A549 (cell line): ENCODE results near the gene MAGI1. TPM values are rescaled to one million over a fixed set of nuclear protein-coding genes. Genes with fewer than 3 reads are reported as not detected.

Source experiments
- ATAC-seq, 2 experiments: fragments of 200-7000 bp in 1 of 2; fragments of >200 bp in 1 of 2; cut with Nextera tagmentation in 1 of 2; cut with Tn5 transposase in 1 of 2; 3 replicates each; pipeline versions ENCODE4 v1.8.0 to v1.9.1; 2018 to 2020; ENCODE audit warnings: mild to moderate bottlenecking in 1 of 2, moderate library complexity in 1 of 2
- CTCF ChIA-PET: fragments of 300-600 bp; sonication (Branson Sonifier 250); formaldehyde crosslinking; extraction: SDS; loops from one replicate; lab custom pipeline; 2021; ENCODE audit warnings: antibody characterized with exemption, inconsistent platforms; lab: Yijun Ruan, JAX
- POLR2A ChIA-PET: fragments of 350-600 bp; formaldehyde crosslinking; extraction: SDS; loops from one replicate; lab custom pipeline; 2021; ENCODE audit warnings: antibody characterized with exemption, inconsistent platforms; lab: Yijun Ruan, JAX
- DNase-seq, 2 experiments: peaks; one replicate each; pipeline versions ENCODE4 v3.0.0 to v3.0.0-alpha.2; 2011 to 2016; ENCODE audit warnings: low read depth in 1 of 2, low spot score in 1 of 2
- FAIRE-seq: peaks from 2 replicates; lab custom pipeline; 2011; peaks lifted over from hg19 to GRCh38; lab: Jason Lieb, UNC
- H3K27ac ChIP-seq, 2 experiments: fragments of >200 bp; sonication (Bioruptor Twin); formaldehyde crosslinking; 3 replicates each; pipeline ENCODE4 v1.5.1; 2016 to 2017
- H3K4me1 ChIP-seq: fragments of >200 bp; sonication (Bioruptor Twin); formaldehyde crosslinking; 3 replicates; pipeline ENCODE4 v1.6.1; 2016
- H3K4me2 ChIP-seq: fragments of >200 bp; sonication (Bioruptor Twin); formaldehyde crosslinking; 3 replicates; pipeline ENCODE4 v1.6.1; 2016
- H3K4me3 ChIP-seq: fragments of >200 bp; sonication (Bioruptor Twin); formaldehyde crosslinking; 3 replicates; pipeline ENCODE4 v1.5.1; 2016
- H3K9me3 ChIP-seq: fragments of >200 bp; sonication (Bioruptor Twin); formaldehyde crosslinking; 3 replicates; pipeline ENCODE4 v1.6.1; 2016
- BHLHE40 ChIP-seq: IDR thresholded peaks from 2 replicates; pipeline ENCODE4 v1.6.1; 2012; ENCODE audit warnings: low read depth, low read length, inconsistent platforms
- CBX8 ChIP-seq: fragments of 200-600 bp; sonication (generic); IDR thresholded peaks from 2 replicates; pipeline ENCODE4 v1.6.1; 2016
- CEBPB ChIP-seq, 2 experiments: fragments of >200 bp in 1 of 2; sonication (Bioruptor Twin) in 1 of 2; formaldehyde crosslinking in 1 of 2; IDR thresholded peaks; 2 replicates each; pipeline ENCODE4 v1.6.1; 2012 to 2016
- CHD2 ChIP-seq: fragments of 150-350 bp; IDR thresholded peaks from 2 replicates; pipeline ENCODE4 v1.6.1; 2014; ENCODE audit warnings: low read length; ENCODE audit not compliant: partially characterized antibody
- ELK1 ChIP-seq: fragments of 150-350 bp; IDR thresholded peaks from 2 replicates; pipeline ENCODE4 v1.6.1; 2014; ENCODE audit warnings: low read depth, mild to moderate bottlenecking, low read length
- ESRRA ChIP-seq: fragments of 150-350 bp; IDR thresholded peaks from 2 replicates; pipeline ENCODE4 v1.6.1; 2014; ENCODE audit warnings: mild to moderate bottlenecking, low read length, borderline replicate concordance
- FOSL2 ChIP-seq, 2 experiments: fragments of 450-650 bp in 1 of 2; fragments of >200 bp in 1 of 2; sonication (Bioruptor Twin) in 1 of 2; formaldehyde crosslinking; IDR thresholded peaks; 2 replicates each; pipeline versions ENCODE4 v1.5.0 to v1.6.1; 2016 to 2020; ENCODE audit warnings: mild to moderate bottlenecking in 1 of 2, moderate library complexity in 1 of 2
- MAFK ChIP-seq: fragments of 450-650 bp; IDR thresholded peaks from 2 replicates; pipeline ENCODE4 v1.6.1; 2014; ENCODE audit not compliant: partially characterized antibody
- NPAS2 ChIP-seq: fragments of 250-450 bp; sonication (Bioruptor Pico); IDR thresholded peaks from 2 replicates; pipeline ENCODE4 v1.8.0; 2022; ENCODE audit warnings: mild to moderate bottlenecking, moderate library complexity, borderline replicate concordance
- POLR2A ChIP-seq: IDR thresholded peaks from 2 replicates; pipeline ENCODE4 v1.6.1; 2012; ENCODE audit warnings: mild to moderate bottlenecking, low read length
- RAD21 ChIP-seq, 2 experiments: fragments of >200 bp in 1 of 2; sonication (Bioruptor Twin) in 1 of 2; formaldehyde crosslinking in 1 of 2; IDR thresholded peaks in 1 of 2; conservative IDR thresholded peaks in 1 of 2; 2 replicates in 1 of 2; 3 replicates in 1 of 2; pipeline ENCODE4 v1.6.1; 2012 to 2018; ENCODE audit warnings: inconsistent platforms in 1 of 2
- RARB ChIP-seq: fragments of 250-450 bp; sonication (Bioruptor Pico); IDR thresholded peaks from 2 replicates; pipeline ENCODE4 v1.8.0; 2021; ENCODE audit warnings: mild to moderate bottlenecking, moderate library complexity
- RCOR1 ChIP-seq: fragments of 150-350 bp; IDR thresholded peaks from 2 replicates; pipeline ENCODE4 v1.6.1; 2014; ENCODE audit warnings: antibody characterized with exemption, low read length, low read depth
- RFX5 ChIP-seq: fragments of 450-650 bp; IDR thresholded peaks from 2 replicates; pipeline ENCODE4 v1.7.1; 2014; ENCODE audit warnings: antibody characterized with exemption, mild to moderate bottlenecking, moderate library complexity
- SMC3 ChIP-seq: fragments of >200 bp; sonication (Bioruptor Twin); formaldehyde crosslinking; IDR thresholded peaks from 3 replicates; pipeline ENCODE4 v1.6.1; 2018; ENCODE audit warnings: inconsistent platforms
- TP53 ChIP-seq: fragments of 250-450 bp; sonication (Bioruptor Pico); IDR thresholded peaks from 2 replicates; pipeline ENCODE4 v1.5.0; 2021; ENCODE audit warnings: mild to moderate bottlenecking, moderate library complexity
- USF2 ChIP-seq: fragments of 450-650 bp; IDR thresholded peaks from 2 replicates; pipeline ENCODE4 v1.6.1; 2014; ENCODE audit warnings: antibody characterized with exemption
- ZSCAN20 ChIP-seq: fragments of 250-450 bp; sonication (Bioruptor Pico); IDR thresholded peaks from 2 replicates; pipeline ENCODE4 v1.8.0; 2022; ENCODE audit warnings: mild to moderate bottlenecking, moderate library complexity
- WGBS: methylation state at CpG from one replicate; pipeline ENCODE4 v1.1.6; 2017; ENCODE audit errors: missing lambda C conversion rate; 5-methylcytosine and 5-hydroxymethylcytosine counted together
- polyA plus RNA-seq, 4 experiments: library from polyadenylated mRNA; depleted of rRNA in 3 of 4; stranded (reverse); fragments of >200 nt; fragmentation: RNase III in 1 of 4; extraction: RNeasy Plus Mini Kit Qiagen cat#74134 plus additional on column Dnase treatment in 1 of 4; gene quantifications; 2 replicates in 3 of 4; 3 replicates in 1 of 4; pipeline ENCODE4 v1.2.3, GENCODE V29; 2011 to 2017
- TF ChIP-seq, protein P1 (sequence below): fragments of 250-450 bp; sonication (Bioruptor Pico); IDR thresholded peaks from 2 replicates; pipeline ENCODE4 v1.5.0; 2021; ENCODE audit warnings: mild to moderate bottlenecking, moderate library complexity, borderline replicate concordance
- TF ChIP-seq, protein P2 (sequence below): fragments of >200 bp; sonication (Bioruptor Twin); formaldehyde crosslinking; IDR thresholded peaks from 3 replicates; pipeline ENCODE4 v1.6.1; 2016
- TF ChIP-seq, protein P3 (sequence below): fragments of >200 bp; sonication (Bioruptor Twin); formaldehyde crosslinking; IDR thresholded peaks from 3 replicates; pipeline ENCODE4 v1.5.1; 2016

The MAGI1 gene
- polyA plus RNA-seq, 2 of the 4 experiments (the other 2 are of a cell fraction): 4.7 to 6.6 TPM

- Histone ChIP-seq H3K27ac (no peak overlapping the region), H3K4me2 (peak overlapping the region; percentile 64), H3K9me3 (no peaks in the 10 kb centered on the region), H3K4me1 (peaks cover 22% of the 10 kb centered on the region), H3K4me3 (no peak overlapping the region)
- peak; percentile 48 to 56; a peak in 3 of 6 replicates for ATAC-seq
- no peak for DNase-seq
- FAIRE-seq: no peak
- ChIA-PET POLR2A (no interaction called here), CTCF (no interaction called here)
- WGBS: 73% methylated on average over 5 of the region's 5 CpGs
- TF ChIP-seq TP53 (CRISPR knock-in tag): no peak
- TF ChIP-seq RFX5: no peak
- no peak for TF ChIP-seq BHLHE40
- TF ChIP-seq, protein P1, sequence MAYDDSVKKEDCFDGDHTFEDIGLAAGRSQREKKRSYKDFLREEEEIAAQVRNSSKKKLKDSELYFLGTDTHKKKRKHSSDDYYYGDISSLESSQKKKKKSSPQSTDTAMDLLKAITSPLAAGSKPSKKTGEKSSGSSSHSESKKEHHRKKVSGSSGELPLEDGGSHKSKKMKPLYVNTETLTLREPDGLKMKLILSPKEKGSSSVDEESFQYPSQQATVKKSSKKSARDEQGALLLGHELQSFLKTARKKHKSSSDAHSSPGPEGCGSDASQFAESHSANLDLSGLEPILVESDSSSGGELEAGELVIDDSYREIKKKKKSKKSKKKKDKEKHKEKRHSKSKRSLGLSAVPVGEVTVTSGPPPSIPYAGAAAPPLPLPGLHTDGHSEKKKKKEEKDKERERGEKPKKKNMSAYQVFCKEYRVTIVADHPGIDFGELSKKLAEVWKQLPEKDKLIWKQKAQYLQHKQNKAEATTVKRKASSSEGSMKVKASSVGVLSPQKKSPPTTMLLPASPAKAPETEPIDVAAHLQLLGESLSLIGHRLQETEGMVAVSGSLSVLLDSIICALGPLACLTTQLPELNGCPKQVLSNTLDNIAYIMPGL (CRISPR knock-in tag): no peak
- TF ChIP-seq CBX8: no peak
- TF ChIP-seq CEBPB (IDR thresholded peaks at IDR 0.05): no peak
- TF ChIP-seq RAD21 (conservative IDR thresholded peaks at IDR 0.05 in 1 of 2, IDR thresholded peaks at IDR 0.05 in 1 of 2): no peak
- no peak for TF ChIP-seq ZSCAN20
- TF ChIP-seq RCOR1: no peak
- no peak for TF ChIP-seq USF2
- TF ChIP-seq, protein P2, sequence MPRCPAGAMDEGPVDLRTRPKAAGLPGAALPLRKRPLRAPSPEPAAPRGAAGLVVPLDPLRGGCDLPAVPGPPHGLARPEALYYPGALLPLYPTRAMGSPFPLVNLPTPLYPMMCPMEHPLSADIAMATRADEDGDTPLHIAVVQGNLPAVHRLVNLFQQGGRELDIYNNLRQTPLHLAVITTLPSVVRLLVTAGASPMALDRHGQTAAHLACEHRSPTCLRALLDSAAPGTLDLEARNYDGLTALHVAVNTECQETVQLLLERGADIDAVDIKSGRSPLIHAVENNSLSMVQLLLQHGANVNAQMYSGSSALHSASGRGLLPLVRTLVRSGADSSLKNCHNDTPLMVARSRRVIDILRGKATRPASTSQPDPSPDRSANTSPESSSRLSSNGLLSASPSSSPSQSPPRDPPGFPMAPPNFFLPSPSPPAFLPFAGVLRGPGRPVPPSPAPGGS: no peak
- no peak for TF ChIP-seq SMC3
- no peak for TF ChIP-seq ELK1
- TF ChIP-seq FOSL2 (IDR thresholded peaks at IDR 0.05): no peak
- TF ChIP-seq FOSL2 (CRISPR knock-in tag; IDR thresholded peaks at IDR 0.05): no peak
- TF ChIP-seq CHD2: no peak
- TF ChIP-seq NPAS2 (CRISPR knock-in tag): no peak
- TF ChIP-seq, all 56 proteins: peak for 0
These were observed 21.1 kb downstream of the MAGI1 start for GRCh38 chr3:66017591-66017990.

GRCh38 chr3:66017084-66017483, 21.6 kb downstream of the MAGI1 start:
- Histone ChIP-seq H3K4me1 (peaks cover 17% of the 10 kb centered on the region), H3K27ac (no peak overlapping the region), H3K4me2 (peak overlapping the region; percentile 64)
- ATAC-seq (peak; percentile 76; a peak in 5 of 6 replicates), FAIRE-seq (no peak)
- ChIA-PET CTCF (no interaction called here), POLR2A (no interaction called here)
- 35% methylated on average over 16 of the region's 16 CpGs for WGBS
- TF ChIP-seq ESRRA: no peak
- TF ChIP-seq CBX8: no peak
- no peak for TF ChIP-seq POLR2A
- TF ChIP-seq MAFK: no peak
- TF ChIP-seq RARB (CRISPR knock-in tag): no peak
- TF ChIP-seq, protein P3, sequence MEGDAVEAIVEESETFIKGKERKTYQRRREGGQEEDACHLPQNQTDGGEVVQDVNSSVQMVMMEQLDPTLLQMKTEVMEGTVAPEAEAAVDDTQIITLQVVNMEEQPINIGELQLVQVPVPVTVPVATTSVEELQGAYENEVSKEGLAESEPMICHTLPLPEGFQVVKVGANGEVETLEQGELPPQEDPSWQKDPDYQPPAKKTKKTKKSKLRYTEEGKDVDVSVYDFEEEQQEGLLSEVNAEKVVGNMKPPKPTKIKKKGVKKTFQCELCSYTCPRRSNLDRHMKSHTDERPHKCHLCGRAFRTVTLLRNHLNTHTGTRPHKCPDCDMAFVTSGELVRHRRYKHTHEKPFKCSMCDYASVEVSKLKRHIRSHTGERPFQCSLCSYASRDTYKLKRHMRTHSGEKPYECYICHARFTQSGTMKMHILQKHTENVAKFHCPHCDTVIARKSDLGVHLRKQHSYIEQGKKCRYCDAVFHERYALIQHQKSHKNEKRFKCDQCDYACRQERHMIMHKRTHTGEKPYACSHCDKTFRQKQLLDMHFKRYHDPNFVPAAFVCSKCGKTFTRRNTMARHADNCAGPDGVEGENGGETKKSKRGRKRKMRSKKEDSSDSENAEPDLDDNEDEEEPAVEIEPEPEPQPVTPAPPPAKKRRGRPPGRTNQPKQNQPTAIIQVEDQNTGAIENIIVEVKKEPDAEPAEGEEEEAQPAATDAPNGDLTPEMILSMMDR: no peak
- TF ChIP-seq, all 56 proteins: peak for 0
- peak in 1 of 2 experiments; percentile 25 for DNase-seq
- Histone ChIP-seq H3K4me3 (no peak overlapping the region), H3K9me3 (no peaks in the 10 kb centered on the region)
